GM12874 (cell line): ENCODE data around the gene TSC22D1.

ENCODE experiments used
- CTCF ChIP-seq: IDR thresholded peaks from 2 replicates; pipeline ENCODE4 v1.5.1; 2011; ENCODE audit warnings: low read depth, mild to moderate bottlenecking, control low read depth, low read length, moderate library complexity; ENCODE audit not compliant: insufficient read depth

TSC22D1 gene

GRCh38 chr13:44436589-44437337 is 139.4 kb downstream of the TSC22D1 start:
- no peak for TF ChIP-seq CTCF

- no peak for TF ChIP-seq CTCF
Observed at GRCh38 chr13:44435919-44436510, 140.1 kb downstream of the TSC22D1 start.

GRCh38 chr13:44435142-44435918 is 140.8 kb downstream of the TSC22D1 start:
- no peak for TF ChIP-seq CTCF

DNA sequence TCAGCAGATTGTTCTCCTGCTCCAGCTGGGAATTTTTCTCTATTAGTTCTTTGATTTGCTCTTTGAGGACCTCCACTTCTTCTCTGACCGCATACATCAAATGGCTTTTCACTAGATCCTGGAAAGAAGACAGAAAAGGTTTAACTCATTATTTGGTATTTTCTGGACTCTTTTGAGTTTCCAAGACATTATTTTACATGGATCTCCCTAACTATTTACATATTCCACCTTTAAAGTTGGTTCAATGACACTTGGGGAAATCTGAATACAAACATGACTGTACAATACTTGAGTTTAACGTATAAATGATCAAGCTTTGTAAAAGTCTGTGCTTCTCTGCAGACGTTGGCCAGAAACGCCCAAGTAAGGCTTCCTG is 141.4 kb downstream of the TSC22D1 start:
- no peak for TF ChIP-seq CTCF

- no peak for TF ChIP-seq CTCF
Observed at GRCh38 chr13:44433863-44434765, 142.0 kb downstream of the TSC22D1 start.

GRCh38 chr13:44432650-44433049 is 143.5 kb downstream of the TSC22D1 start:
- no peak for TF ChIP-seq CTCF
